KG1 (cell line): Measurements from ENCODE around the gene CDHR5.

Source experiments
- DNase-seq: peaks from one replicate; lab custom pipeline; 2025; lab: John Stamatoyannopoulos, UW

Gene CDHR5

DNA sequence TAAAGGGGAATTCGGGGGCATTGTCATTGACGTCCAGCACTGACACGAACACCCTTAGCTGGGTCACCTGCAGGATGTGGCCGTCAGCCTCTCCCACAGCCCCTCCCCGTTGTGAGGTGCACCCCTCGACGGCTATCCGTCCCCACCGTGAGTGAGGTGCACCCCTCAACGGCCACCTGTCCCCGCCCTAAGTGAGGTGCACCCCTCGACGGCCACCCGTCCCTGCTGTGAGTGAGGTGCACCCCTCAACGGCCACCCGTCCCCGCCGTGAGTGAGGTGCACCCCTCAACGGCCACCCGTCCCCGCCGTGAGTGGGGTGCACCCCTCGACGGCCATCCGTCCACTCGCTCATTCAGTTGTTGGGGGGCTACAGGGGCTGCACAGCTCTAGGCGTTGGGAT lies 2.9 kb downstream of the CDHR5 start:
- DNase-seq: no peak

DNA sequence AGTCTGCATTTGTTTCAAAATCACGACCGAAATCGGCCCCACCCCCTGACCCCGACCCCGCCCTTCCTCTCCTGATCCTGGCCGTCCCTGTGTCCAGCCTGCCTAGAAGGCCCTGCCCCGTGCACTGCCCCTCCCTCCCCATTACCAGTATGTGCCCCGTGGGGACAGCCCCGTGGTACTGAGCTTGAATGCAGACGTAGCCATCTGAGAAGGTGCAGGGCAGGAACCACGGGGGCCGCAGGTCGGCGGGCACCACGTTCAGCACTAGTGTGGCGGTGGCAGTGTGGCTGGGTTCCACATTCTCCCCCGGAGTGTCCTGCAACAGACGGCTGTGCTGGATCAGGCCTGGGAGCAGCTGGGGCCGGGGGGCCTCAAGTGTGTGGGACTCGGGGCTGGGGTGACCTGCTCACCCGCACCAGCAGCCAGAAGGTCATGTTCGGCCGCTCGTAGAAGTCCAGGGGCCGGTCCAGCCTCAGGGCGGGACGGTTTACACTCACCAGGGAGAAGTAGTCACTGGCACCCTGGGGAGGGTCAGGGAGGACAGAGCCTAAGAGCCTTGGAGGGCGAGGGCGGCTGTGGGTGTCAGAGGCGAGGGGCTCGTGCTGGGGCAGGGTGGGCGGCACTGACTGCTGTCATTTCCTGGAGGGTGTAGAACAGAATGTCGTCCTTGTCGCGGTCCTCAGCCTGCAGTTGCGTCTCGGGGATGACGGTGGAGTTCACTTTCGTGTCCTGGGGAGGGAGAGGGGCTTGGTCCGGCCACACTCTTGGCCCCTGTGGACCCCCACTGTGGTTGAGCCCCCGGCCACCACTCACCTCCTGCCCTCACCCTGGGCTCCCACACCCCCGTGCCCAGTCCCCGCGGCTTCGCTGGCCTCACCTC lies 3.6 kb downstream of the CDHR5 start:
- DNase-seq: no peak

DNA sequence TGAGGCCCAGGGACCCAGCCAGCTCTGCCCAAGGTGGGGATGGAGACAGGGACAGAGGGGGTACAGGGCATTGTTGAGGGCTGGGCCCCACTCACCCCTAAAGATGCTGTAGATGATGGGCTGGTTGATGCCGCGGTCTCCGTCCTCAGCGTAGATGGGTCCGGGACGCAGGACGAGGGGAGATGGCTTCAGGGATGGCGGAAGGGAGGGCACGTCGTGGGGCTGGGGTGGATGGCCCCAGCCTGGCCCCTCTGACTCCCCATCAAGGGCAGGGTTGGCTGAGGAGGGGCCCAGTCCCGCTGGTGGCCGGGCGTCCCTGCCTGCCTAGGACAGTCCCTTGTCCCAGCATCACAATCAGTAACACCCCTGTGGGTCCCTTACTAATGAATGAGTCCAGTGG lies 4.6 kb downstream of the CDHR5 start:
- DNase-seq: no peak

DNA sequence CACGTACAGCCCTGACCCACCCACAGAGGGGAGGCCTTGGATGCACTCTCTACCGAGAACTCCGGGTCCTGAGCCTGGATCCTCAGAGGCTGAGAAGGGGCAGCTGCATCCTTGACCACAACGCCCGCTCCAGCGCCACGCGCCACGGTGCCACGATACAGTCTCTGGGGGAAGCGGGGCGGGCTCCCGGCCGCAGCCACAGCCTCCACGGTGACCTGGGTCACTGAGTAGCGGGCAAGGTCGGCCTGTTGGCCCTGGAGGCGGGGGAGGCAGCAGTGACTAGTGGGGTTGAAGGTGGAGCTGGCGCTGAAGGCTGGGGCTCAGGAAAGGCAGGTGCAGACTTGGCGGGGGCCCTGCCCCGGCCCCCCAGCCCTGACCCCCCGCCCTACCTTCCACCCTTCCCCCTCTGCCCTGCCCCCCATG lies 5.1 kb downstream of the CDHR5 start:
- DNase-seq: no peak

DNA sequence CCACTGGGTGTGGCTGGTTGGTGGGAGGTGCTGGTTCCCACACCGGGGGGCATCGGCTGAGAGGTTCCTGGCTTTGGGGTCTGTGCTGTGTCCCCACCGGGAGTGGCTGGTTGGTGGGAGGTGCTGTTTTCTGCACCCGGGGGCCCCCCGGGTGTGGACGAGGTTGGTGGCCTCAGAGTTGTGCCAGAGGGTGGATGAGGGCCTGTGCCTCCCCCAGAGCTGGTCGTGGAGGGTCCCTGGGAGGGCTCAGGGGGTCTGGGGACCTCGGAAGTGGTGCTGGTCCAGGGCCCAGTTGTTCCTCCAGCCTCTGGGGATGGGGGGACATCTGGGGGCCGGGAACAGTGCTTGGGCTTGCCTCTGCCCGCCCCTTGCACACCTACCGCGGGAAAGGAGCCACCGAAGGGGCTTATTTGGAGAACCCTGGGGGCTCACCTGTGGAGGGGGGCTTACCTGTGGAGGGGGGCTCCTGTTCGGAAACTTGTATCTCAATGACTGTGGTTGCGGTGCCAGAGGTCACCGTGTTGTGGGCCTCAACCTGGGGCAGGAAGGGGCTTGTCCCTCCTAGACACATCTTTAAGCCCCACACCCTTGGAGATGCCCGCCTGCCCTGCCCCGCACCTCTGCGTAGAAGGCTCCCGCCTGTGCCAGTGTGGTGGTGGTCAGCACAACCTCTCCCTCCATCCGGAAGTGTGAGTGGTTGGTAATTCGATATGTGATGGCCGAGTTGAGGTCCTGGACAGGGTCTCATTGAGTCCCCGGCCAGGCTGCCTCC lies 5.7 kb downstream of the CDHR5 start:
- no peak for DNase-seq

DNA sequence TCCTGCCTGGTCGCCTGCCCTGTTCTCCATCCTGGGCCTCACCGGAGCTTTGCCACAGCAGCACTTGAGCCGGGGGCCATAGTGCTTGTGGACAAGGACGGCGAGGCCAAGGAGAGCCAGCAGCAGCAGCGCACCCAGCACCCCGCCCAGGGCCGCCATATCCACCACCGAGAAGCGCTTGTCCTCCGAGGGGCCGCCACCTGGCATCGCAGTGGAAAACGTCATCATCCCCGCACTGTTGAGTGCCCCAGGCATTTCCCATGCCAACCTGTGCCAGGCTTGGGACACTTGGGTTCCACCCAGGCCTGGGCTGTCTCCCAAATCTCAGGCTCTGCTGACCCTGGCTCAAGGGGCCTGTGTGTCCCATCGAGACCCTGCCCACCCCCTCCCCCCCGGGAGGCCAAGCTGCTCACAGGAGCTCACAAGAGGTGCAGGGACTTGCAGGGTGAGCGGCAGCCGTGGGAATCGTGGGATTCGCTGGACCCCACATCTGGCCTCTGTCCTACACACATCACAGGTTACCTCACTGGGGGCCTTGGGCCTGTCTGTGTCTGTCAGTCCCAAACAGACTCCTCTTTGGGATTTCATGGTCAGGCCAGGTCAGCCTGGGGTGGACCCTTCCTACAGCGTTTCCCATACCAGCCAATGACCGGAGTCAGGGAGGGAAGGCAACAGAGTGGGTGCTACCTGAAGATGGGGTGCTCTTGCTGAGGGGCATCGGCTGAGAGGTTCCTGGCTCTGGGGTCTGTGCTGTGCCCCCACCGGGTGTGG lies 6.7 kb downstream of the CDHR5 start:
- DNase-seq: no peak

DNA sequence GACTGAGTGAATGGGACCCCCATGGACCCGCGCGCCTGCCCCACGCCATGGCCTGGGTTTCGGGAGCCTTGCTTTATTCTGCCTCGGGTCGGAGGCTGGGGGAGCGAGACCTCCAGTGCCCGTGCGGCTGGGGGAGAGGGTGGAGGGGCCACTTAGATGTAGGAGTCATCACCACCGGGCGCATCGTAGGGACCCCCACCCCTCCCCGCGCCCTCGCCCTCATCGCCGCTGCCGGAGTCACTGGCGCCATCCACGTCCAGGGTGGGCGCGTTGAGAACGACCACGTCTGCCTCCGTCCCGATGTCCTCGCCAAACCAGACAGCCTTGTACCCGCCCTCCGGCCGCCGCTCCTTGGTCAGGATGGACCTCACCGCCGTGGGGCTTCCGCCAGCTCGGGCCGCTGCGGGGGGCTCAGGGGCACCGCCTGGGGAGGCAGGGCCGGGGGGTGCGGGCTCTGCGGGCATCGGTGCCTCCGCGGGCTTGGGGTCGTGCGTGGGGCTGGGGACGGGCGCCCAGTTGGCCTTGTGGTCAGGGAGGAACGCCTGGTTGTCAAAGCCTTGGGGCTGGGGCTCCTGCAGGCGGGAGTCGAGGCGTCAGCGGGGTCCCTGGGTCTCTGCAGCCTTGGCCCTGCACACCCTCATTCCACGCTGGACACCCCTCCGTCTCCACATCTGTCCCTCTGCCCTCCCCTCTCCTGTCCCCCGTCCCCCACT lies 7.4 kb downstream of the CDHR5 start:
- DNase-seq: no peak

DNA sequence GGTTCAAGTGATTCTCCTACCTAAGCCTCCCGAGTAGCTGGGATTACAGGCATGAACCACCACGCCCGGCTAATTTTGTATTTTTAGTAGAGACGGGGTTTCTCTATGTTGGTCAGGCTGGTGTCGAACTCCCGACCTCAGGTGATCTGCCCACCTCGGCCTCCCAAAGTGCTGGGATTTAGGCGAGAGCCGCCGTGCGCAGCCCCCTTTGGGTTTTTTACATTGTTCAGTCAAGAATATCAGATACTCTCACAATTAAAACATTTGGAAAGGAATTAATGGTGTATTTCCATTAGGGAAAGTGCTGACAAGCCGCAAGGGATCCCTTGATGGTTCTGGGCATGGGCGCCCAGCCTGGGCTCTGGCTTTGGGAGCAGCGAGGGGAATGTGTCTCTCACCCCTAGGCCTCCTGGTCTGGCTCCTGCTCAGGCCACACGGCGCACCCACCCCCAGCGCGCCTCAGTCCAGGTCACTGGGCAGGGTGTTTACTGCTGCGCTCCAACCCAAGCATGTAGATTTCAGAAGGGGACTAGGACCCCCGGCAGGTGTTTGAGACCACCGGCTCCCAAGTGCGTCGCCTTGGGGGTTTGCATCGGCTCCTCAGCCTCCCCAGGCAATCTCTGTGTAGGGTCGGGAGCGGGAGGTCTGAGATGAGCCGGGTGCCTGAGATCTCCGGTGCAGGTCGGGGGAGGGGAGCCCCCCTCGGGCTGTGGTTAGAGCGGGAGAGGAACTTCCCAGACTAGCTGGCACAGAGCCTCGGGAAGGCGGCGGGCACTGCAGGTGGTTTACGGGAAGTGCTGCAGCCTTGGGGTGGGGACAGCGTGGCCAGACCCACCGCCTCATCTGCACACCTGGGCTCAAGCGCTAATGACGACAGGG lies 8.2 kb downstream of the CDHR5 start:
- DNase-seq: no peak

DNA sequence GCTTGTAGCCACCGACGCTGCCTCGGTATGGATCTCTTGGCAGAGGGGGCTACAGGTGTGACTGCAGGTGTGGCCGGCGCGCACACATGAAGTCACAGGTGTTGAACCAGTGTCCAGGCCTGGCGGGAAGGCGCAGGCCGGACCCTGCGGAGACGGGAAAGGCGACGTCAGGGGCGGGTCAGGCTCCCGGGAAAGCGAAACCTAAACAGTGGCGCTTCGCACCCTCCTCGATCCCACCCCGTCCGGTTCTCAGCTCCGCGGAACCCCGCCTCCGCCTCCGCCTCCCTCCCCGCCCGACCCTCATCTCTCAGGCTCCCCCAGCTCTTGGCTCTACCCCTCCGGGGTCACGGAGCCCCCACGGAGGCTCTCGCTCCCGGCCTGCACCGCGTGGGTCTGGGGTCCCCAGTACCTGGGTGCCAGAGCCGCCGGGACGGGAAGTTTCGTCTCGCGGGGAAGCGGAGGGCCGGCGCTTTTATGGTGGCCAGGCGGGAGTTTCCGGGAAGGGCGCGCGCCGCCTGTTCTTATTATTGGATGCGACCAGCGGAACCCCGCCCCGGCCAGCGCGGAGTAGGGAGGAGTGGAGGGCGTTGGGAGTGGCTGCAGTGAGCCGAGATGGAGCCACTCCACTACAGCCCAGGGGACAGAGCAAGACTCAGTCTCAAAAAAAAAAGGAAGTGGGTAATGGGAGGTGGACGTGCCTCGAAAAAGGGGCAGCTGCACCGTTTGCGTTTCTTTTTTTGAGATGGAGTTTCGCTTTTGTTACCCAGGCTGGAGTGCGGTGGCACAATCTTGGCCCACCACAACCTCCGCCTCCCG lies 9.0 kb downstream of the CDHR5 start, which contains the start of gene IRF7:
TSS of gene IRF7 (minus strand) at position 447 of the 816 bp plus-strand sequence. CDS start 586 bp downstream, outside the sequence.
- DNase-seq: peak; percentile 66

DNA sequence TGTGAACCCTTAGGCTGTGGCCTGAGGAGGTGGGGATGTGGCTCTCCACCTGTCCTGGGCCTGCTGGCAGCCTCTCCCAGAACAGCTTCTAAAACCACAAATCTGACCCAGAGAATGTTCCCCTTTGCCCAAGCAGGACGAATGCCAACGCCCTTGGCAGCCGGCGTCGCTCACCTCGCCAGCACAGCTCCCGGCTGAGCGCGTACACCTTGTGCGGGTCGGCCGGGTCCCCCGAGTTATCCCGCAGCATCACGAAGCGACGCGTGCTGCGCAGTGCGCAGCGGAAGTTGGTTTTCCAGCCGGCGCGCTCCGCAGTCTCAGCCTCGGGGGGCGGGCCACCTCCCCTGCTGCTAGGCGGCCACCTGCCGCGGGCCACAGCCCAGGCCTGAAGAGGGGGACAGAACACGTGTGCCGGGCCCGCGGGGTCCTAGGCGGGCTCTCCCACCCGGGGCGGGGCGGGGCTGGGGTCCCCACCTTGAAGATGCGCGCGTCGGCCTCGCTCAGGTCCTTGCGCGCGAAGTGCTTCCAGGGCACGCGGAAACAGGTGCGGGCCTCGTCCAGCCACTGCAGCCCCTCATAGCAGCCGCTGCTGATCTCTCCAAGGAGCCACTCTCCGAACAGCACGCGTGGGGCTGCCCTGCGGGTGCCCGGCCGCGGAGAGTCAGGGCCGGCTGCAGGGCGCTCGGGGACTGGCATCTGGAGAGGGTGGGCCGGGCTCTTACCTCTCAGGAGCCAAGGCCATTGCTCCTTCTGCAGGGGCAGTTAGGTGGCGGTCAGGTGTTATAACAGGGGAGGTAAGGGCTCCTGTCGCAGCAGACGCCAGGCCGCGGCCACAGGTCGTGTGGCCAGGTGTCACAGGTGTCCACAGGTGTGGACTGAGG lies 9.9 kb downstream of the CDHR5 start:
- DNase-seq: no peak

DNA sequence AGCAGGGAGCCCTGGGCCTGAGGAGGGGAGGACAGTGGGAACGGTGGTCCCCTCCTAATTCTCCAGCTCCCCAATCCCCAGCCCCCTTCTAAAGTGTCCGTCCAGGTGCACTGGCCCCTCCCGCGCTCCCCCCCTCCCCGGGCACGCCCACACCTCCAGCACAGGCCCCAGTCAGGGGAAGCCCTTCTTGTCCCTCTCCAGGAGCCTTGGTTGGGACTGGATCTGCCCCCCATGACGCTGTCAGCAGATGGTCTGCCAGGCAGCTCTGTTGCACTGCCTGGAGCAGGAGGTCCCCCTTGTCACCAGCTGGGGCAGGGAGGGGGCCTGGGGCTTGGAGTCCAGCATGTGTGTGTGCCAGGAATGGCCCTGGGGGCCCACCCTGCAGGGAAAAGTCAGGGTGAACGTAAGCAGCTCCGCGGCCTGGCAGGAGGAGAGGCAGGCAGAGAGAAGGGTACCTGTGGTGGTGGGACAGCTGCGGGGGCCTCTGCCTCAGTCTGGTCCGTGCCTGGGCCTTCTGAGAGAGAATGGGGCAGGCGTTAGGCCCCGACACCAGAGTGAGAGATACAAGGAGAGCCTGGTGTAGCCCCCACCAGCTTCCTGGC lies 10.6 kb downstream of the CDHR5 start:
- no peak for DNase-seq

DNA sequence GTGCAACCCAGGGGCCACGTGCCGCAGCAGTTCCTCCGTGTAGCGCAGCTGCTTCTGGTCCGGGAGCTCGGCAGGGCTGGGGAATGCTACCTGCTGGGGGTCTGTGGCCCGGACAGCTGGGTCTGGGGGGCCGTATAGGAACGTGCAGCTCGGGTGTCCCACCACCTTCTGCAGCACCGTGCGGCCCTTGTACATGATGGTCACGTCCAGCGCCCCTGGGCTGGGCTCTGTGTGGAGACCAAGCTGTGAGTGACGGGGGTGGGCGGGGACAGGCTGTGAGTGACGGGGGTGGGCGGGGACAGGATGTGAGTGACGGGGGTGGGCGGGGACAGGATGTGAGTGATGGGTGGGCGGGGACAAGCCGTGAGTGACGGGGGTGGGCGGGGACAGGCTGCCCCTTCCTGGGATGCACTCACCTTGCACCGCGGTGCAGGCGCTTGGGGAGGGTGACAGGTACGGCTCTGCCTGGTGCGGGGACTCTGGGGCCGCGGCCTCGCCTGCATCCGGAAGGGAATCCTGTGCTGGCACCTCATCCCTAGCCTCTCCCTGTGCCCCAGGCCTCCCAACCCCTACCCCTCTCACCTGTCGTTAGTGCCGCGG lies 11.3 kb downstream of the CDHR5 start:
- no peak for DNase-seq

DNA sequence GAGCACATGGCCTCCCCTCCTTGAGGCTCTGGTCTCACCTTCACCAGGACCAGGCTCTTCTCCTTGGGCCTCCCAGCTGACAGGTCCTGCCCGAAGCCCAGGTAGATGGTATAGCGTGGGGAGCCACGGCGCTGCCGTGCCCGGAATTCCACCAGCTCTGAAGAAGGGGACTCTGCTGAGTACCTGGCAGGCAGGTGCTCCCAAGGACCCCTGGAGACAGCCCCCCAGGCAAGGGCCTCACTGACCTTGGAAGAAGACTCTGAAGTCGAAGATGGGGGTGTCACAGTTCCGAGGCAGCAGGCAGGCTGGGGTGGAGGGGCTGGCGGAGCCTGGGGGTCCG lies 11.8 kb downstream of the CDHR5 start:
- no peak for DNase-seq

DNA sequence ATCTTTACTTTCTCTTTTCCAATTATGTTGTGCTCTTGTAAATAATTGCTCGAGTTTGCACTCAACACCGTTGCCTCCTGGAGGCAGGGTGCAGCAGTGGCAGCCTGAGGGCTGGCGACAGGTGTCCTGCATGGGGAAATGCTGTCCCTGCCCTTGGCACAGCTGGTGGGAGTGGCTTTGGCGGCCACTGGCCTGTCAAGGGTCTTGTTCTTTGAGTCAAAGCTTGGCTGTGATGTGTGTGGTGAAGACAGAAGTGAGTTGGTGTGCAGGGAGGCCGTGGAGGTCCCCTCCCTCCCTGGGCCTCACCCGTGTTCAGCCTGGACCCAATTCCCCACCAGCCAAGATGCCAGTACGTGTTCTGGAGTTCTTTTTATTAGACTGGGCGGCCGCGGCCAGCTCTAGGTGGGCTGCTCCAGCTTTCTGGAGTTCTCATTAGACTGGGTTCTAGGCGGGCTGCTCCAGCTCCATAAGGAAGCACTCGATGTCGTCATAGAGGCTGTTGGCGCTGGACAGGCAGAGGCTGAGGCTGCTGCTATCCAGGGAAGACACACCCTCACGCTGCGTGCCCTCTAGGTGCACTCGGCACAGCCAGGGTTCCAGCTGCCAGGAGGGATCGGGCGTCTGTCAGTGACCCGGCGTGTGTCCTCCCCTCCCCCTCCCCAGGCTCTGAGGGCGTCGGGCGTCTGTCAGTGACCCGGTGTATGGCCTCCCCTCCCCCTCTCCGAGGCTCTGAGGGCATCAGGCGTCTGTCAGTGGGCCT lies 12.4 kb downstream of the CDHR5 start:
- DNase-seq: no peak

DNA sequence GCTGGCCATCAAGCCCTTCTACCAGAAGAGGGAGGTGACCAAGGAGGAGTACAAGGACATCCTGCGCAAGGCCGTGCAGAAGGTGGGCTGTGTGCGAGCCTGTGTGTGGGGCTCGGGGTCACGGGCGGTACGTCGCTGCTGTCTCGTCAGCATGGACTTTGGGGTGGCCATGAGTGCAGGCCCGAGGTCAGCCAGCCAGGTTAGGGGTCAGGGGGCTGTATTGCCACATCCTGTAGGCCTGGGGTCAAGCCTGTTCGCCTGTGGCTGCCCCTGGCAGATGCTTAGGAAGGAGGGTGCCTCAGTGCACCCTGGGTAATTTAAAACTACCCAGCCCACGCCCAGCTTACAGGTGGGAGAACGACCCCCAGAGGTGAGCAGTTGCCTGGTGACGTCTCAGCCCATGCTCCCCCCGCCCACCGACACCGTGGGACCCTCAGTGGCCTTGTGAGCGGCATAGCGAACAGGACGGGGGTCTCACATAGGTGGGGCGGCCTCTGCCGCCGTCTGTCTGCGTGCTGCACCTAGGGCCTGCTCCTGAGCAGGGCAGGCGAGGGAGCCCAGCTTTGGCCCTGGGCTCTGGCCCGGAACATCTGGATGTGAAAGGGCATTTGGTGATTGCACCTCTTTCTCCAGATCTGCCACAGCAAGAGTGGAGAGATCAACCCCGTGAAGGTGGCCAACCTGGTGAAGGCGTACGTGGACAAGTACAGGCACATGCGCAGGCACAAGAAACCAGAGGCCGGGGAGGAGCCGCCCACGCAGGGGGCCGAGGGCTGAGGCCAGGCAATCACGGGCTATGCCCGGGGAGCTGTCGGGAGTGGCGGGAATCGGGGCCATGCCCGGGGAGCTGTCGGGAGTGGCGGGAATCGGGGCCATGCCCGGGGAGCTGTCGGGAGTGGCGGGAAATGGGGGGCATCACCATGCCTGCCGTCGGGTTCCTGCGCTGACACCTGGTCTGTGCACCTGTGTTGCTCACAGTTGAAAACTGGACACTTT lies 13.5 kb downstream of the CDHR5 start:
- no peak for DNase-seq

DNA sequence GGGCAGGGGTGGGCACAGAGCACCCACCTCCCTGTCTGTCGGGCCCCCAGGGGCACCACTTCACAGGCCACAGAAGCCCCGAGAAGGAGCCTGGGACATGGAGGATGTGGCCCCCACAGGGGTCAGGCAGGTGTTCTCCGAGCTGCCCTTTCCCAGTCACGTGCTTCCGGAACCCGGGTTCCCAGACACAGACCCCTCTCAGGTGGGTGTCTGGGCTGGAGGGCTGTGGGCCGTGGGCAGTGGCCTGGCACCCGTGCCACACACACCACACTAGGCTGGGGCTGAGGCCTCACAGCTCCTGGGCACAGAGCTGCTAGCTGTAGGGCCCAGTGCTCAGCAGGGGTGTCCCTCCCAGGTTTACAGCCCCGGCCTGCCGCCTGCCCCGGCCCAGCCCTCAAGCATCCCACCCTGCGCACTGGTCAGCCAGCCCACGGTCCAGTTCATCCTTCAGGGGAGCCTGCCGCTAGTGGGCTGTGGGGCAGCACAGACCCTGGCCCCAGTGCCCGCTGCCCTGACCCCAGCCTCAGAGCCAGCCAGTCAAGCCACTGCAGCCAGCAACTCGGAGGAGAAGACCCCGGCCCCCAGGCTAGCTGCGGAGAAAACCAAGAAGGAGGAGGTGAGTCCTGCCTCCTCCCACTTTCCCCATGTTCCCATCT lies 14.5 kb downstream of the CDHR5 start:
- DNase-seq: no peak
